HG03520 (cell line): ENCODE data around the gene CCDC7.

Source experiments
- ATAC-seq: cut with Tn5 transposase; IDR thresholded peaks from one replicate; pipeline ENCODE4 v1.9.1; 2021; ENCODE audit warnings: mild to moderate bottlenecking, moderate library complexity; ENCODE audit not compliant: unreplicated experiment

CCDC7 gene

DNA sequence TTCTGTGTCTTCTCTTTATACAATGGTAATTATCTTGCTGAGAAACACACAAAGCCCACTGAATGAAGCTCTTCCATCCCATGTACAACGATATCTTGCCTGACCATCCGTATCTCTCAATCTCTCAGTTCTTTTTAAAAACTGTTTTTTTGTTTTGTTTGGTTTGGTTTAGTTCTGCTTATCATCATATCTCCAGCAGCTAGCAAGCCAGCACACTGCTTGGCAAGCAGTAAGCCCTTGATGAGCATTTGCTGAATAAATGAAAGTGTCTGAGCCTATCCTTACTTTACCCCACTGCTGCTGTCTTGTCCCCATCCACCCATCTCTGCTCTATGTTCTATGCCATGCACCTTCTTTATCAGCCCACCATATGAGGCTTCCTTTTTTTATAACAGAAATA lies 477.9 kb downstream of the CCDC7 start:
- ATAC-seq, result no peak
